Activated naive CD4-positive, alpha-beta T cell treated with Interleukin-2 at 50 U/mL for 16 hours (primary cell): ENCODE data around the gene FANCC.

Experiments
- DNase-seq: peaks from one replicate; pipeline ENCODE4 v3.0.0-alpha.2; 2020

Gene FANCC

GRCh38 chr9:95188459-95188858 lies 129.1 kb downstream of the FANCC start:
- DNase-seq: no peak

- DNase-seq: no peak
Observed at GRCh38 chr9:95185956-95186355, 131.6 kb downstream of the FANCC start.

GRCh38 chr9:95182854-95183563 lies 134.5 kb downstream of the FANCC start:
- no peak for DNase-seq

- DNase-seq: no peak
Observed at GRCh38 chr9:95181835-95182234, 135.7 kb downstream of the FANCC start.

DNA sequence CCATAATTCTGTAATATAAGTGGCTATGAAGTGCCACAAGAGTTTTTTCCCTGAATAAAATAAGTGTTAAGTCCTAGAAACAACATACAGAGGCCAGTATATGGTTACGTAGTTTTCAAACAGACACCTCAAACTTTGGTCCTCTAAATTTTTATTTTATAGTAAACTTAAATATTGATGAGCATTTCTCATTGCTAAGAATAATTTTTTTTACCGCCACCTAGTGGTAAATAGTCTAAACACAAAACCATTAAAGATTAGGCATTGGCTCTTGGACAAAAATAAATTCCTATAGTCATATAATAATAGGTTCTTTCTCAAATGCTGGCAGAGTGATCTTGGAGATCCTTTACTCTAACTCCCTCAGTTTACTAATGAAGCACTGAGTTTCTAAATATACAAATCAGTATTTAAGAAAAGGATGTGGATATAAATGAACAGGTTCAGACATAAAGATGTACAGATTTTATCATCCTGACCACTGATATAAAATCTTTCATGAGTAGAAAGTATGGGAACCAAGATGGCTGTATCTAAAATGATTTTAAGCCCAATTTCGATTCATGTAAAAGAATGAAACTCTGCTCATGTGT lies 136.2 kb downstream of the FANCC start:
- no peak for DNase-seq

DNA sequence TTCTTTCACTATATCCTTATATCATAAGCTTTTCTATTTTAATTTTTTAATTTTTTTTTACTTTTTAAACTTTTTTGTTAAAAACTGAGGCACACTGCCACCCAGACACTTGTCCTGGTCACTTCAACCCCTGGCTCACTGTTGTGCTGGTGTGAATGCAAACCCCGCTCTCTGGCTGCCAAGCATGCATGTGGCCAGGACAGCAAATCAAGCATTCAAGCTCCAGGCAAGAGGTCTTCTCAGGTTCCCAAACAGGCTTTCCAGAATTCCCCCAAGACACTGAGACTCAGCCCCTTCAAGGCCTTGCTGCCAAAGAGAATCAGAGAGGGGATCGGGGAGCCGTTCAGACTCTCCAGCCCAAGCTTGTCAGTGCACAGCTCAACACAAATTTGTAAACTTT lies 139.9 kb downstream of the FANCC start:
- no peak for DNase-seq

GRCh38 chr9:95176755-95177319 lies 140.7 kb downstream of the FANCC start:
- DNase-seq: no peak

DNA sequence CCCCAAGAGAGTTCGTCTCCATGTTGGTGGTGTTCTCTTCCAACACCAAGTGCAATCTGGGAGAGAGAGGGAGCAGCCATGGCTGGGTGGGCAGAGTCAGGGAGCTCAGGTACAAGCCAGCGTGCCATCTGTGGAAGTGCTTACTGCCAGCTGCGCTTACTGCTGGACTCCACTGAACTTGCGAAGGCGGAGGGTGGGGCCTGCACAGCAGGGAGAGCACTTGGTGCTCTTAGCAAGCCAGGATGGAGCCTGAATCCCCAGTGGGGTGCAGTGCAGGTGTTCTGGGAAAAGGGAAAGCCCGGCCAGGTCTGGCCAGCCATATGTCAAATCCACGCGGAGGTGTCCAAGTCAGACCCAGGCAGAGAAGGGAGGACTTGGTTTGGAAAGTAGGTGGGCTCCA lies 142.0 kb downstream of the FANCC start:
- DNase-seq: no peak

DNA sequence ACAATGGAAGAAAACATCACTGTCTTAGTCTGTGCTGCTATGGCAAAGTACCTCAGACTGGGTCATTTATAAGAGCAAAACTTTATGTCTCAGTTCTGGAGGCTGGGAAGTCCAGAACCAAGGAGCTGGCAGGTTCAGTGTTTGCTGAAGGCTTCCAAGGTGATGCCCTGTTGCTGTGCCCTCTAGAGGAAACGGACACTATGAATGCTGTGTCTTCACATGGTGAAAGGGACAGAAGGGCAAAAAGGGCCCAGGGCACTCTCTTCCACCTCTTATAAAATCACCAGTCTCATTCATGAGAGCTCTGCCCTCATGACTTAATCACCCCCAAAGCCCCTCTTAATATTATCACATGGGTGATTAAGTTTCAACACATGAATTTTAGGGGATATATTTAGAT lies 143.5 kb downstream of the FANCC start:
- DNase-seq: no peak

DNA sequence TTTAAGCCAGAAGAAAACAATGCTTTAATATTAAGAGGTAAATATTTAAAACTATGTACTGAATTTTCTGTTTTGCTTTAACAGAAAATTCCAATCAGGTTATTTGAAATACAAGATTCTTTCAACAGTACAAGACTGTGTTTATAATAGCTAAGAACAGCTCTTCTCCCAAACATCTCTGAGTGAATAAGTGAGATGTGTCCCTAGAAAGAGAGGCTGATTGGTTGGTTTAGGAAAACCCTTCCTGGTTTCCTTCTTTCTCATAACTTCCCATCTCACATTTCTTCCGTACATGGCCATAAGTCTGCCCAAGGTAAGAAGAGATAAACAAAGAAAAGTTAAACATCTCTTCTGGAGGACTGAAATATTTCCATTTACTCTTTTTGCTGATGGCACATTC lies 145.9 kb downstream of the FANCC start:
- DNase-seq: no peak

- no peak for DNase-seq
Observed at GRCh38 chr9:95171001-95171400, 146.5 kb downstream of the FANCC start.

DNA sequence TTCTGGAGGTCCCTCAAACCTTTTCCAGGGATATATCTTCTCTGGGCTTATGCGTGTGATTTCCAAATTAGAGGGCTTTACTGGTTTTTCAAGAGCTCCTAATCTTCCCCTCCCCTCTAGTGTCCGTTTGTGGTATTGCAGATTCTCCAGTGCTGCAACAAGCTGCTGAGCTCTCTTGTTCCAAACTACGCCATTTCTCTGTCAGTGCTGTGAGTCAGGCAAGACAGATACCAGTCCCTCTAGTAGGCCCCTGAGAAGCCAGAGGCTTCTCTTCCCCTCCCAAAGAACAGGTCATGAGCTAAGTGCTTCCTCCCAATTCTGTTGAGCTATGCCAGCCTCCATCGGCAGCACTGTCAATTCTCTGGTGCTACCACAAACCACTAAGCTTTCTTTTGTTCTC lies 149.5 kb downstream of the FANCC start:
- DNase-seq: peak; percentile 59

DNA sequence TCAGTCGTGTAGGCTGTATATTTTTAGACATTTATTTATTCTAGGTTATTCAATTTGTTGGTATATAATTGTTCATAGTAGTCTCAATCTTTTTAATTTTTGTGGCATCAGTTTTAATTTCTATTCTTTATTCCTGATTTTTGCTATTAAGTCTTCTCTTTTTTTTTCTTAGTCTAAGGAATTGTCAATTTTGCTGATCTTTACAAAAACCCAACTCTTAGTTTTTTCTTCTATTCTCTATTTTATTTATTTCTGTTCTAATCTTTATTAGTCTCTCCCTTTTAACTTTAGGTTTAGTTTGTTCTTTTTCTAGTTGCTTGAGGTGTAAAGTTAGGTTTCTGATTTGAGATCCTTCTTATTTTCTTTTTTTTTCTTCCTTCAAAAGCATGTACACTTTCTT lies 152.5 kb downstream of the FANCC start:
- DNase-seq: no peak

- DNase-seq: no peak
Observed at GRCh38 chr9:95157481-95158151, 159.9 kb downstream of the FANCC start.

- no peak for DNase-seq
Observed at GRCh38 chr9:95156074-95156473, 161.4 kb downstream of the FANCC start.

DNA sequence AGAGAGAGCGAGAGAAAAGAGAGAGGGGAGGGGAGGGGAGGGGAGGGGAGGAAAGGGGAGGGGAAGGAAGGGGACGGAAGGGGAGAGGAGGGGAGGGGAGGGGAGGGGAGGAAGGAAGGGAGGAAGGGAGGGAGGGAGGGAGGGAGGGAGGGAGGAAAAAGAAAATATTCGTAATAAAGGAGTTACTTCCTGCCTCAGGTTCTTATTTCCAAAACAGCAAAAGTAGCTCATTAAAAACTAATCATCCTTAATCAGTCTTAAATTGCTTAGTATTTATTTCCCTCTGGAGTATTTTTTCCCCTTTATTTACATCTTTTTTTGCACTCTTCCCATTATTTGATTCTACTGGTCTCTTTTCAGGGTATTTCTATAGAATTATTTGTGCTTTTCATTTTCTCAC lies 162.3 kb downstream of the FANCC start:
- no peak for DNase-seq

DNA sequence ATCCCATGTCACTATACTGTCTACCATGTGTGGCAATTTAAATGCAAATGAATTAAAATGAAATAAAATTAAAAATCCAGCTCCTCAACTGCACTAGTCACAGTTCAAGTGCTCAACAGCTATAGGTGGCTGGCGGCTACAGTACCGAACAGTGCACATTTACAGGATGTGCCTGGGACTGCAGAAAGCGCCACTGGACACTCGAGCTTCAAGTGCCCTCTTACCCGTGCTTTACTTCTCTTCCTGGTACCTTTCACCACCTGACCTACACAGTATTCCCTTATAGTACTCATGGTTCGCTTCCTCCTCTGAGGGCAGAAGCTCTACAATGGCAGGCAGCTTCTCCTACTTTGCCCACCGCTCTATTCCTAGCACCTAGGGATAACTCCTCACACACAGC lies 166.6 kb downstream of the FANCC start:
- DNase-seq: no peak

- no peak for DNase-seq
Observed at GRCh38 chr9:95148208-95148520, 169.3 kb downstream of the FANCC start.

DNA sequence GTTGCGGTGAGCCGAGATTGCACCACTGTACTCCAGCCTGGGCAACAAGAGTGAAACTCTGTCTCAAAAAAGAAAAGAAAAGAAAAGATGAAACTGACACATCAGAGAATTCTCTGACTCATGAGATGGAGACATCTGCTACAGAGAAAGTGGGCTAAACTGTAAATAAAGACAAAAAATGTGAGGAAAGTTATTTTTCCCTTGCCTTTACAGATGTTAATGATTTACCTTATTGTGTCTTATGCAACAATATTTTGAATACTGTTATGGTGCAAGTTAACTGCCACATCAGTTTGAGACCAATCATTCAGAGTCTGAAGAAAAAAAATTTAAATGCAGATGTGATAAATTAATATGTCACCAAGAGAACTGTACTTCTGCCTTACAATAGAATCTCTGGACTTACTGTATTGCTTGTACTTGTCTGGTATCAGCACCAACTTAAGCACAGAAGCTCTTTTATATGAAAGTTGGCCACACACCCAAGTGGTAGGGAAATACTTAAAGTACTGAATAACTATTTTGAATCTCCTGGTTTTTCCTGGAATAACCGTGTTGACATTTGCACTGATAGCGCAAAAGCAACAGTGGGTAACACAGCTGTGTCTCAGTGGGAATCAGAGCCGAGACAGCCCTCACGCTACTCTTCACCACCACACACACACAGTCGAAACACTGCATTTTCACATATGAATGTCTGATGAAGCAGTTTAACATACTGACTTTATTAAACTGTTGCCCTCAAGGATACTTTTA lies 169.9 kb downstream of the FANCC start:
- no peak for DNase-seq

DNA sequence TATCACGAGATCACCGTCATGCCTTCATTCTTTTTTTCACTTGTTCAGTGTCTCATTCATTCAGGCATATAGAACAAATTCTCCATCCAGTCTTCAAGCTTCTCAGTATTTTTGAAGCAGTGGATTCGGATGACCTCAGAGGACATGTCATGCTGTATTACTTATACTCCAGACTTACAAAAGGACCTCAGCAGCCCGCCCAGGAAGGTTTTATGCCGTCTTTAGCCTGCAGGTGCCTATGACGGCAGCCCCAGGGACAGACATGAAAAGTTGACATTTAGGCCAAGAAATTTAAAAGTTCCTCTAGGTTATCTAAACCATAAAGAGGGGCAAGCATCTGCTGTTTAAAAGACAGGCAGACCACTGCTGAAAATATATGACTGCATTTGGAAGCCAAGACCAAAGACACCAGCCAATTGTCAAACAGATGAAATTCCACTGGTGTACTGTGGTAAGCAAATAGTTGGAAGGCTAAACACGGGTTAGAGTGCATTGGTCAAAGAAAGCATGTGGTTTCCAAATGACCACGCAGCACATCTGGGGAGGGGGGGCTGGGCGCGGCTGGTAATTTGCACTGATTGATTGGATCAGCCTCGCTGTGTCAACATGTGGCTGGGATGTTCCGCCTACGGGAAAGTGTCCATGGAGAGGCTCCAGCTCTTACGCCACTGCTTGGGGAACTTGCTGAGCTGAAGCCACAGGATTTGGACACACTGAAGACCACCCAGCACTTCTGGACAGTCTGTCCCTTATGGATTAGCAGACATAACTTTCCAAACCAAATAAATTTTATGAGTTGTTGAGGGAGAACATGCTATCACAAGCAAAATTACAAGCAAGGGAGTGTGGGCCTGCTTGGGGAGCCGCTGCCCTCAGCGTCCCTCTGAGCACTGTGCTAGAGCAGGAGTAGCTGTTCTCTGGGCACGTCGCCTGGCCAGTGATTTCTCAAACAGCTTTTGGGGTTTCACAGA lies 173.6 kb downstream of the FANCC start:
- DNase-seq: no peak

GRCh38 chr9:95142728-95143127 lies 174.8 kb downstream of the FANCC start:
- DNase-seq: no peak

DNA sequence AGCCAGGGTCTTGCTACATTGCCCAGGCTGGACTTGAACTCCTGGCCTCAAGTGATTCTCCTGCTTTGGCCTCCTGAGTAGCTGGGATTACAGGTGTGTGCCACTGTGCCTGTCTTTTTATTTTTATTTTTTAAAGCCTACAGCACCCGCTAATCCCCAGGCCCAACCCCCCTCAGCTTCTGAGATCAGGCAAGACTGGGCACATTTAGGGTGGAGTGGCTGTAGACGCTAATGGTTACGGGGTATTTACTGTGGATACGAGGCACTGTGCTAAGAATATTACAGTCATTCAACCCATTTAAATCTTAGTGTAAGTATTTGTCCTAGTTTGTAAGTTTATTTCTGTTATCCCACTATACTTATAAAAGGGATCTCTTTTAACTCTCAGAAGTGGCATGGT lies 175.2 kb downstream of the FANCC start:
- no peak for DNase-seq
